Heart left ventricle (tissue), 16 donors: ENCODE results near the gene PPP1R26. TPM values are rescaled to one million over a fixed set of nuclear protein-coding genes. Genes with fewer than 3 reads are reported as not detected.

Experiments
- ATAC-seq, 4 donors: fragments of 200-7000 bp; cut with Tn5 transposase; one replicate each; pipeline ENCODE4 v1.9.1; 2020 to 2022; ENCODE audit warnings: moderate library complexity in 4 of 4, mild to moderate bottlenecking in 3 of 4, moderate number of reproducible peaks in 1 of 4
- DNase-seq, 5 donors: peaks; one replicate each; pipeline ENCODE4 v3.0.0-alpha.2; 2020
- H3K27ac ChIP-seq, 12 donors: fragments of 200-600 bp; sonication (generic) in 4 of 12; one replicate each; pipeline versions ENCODE4 v1.5.0 to v1.8.0; 2016 to 2022; ENCODE audit warnings: mild to moderate bottlenecking in 2 of 12
- H3K27me3 ChIP-seq, 9 donors: fragments of 200-600 bp; sonication (generic) in 2 of 9; one replicate each; pipeline versions ENCODE4 v1.5.1 to v1.8.0; 2016 to 2022; ENCODE audit warnings: mild to moderate bottlenecking in 3 of 9
- H3K36me3 ChIP-seq, 9 donors: fragments of 200-600 bp; sonication (generic) in 2 of 9; one replicate each; pipeline versions ENCODE4 v1.5.0 to v1.8.0; 2018 to 2022; ENCODE audit warnings: mild to moderate bottlenecking in 2 of 9
- H3K4me1 ChIP-seq, 12 donors: fragments of 200-600 bp; sonication (generic) in 4 of 12; one replicate each; pipeline versions ENCODE4 v1.5.0 to v1.8.0; 2016 to 2022; ENCODE audit warnings: mild to moderate bottlenecking in 3 of 12
- H3K4me3 ChIP-seq, 12 donors: fragments of 200-600 bp; sonication (generic) in 4 of 12; one replicate each; pipeline versions ENCODE4 v1.5.0 to v1.8.0; 2017 to 2022; ENCODE audit warnings: mild to moderate bottlenecking in 9 of 12, moderate library complexity in 4 of 12
- H3K9me3 ChIP-seq, 12 donors: fragments of 200-600 bp; sonication (generic) in 4 of 12; one replicate each; pipeline versions ENCODE4 v1.5.0 to v1.8.0; 2016 to 2022; ENCODE audit warnings: mild to moderate bottlenecking in 1 of 12
- POLR2A ChIP-seq, 2 donors: fragments of 450-650 bp; IDR thresholded peaks; one replicate each; pipeline ENCODE4 v1.6.1; 2017; ENCODE audit warnings: antibody characterized with exemption in 2 of 2, mild to moderate bottlenecking in 2 of 2, moderate library complexity in 2 of 2
- WGBS, 4 donors: extraction: QIAGEN DNeasy Blood & Tissue Kit in 2 of 4; methylation state at CpG; one replicate each; pipeline versions ENCODE4 v1.1.5 to v1.1.7; 2013 to 2018; 5-methylcytosine and 5-hydroxymethylcytosine counted together
- intact Hi-C, 10 donors: fragments of 100-400 bp; cut with DNase I; formaldehyde crosslinking; loops; one replicate each; pipeline versions ENCODE4 v1.11.1 to v1.14.2; 2022
- polyA plus RNA-seq, 2 donors: library from polyadenylated mRNA; stranded (reverse); fragments of 200-250 nt; gene quantifications; one replicate each; pipeline ENCODE4 v1.2.3, GENCODE V29; 2013
- total RNA-seq, 9 donors: library from RNA; depleted of rRNA in 2 of 9; stranded (reverse); fragments of >200 nt in 2 of 9; fragmentation: NEBNext Ultra II Directional in 3 of 9; extraction: Animal tissue kit (Norgen Biotek cat#: 25700) in 3 of 9; gene quantifications; one replicate each; pipeline versions ENCODE4 v1.1.0 to v1.2.4, GENCODE V29; 2016 to 2023
- TF ChIP-seq, protein P1 (sequence below), 12 donors: fragments of 200-600 bp; sonication (generic) in 4 of 12; IDR thresholded peaks; one replicate each; pipeline versions ENCODE4 v1.5.0 to v1.8.0; 2018 to 2022; ENCODE audit warnings: antibody characterized with exemption in 12 of 12, mild to moderate bottlenecking in 5 of 12
- donor health status: ischemic (EF 13 %, LVEDD 7.1; RV severe dilation, severe dysfunction).
- donor health status: healthy with polysubstance abuse.
- donor health status: DM: no; HTN: yes; CAD: no.
- donor health status: DM: no; HTN: no; CAD: no.
- donor health status: ischemic (EF 25% LVEDD 6.9; RV normal size, moderate dysfunction).
- donor health status: ischemic (EF 25% LVEDD 5.7; RV mildly dilated, moderate dysfunction).
- donor health status: healthy.
- donor health status: DM: yes; HTN: yes; CAD: no.
- donor health status: ischemic (EF 35%, LVEDD 5.7; RV mildly dilated, moderate dysfunction).
- donor health status: nonischemic (EF 11% LVEDD 7.7; RV severe dilation, severe dysfunction).
- donor health status: DM: yes; HTN: yes; CAD: no.
- donor health status: PGD.
- donor health status: ischemic (EF 29% LVEDD 5.4; RV normal size, mild dysfunction).
- donor health status: nonischemic (EF 23%, LVEDD 6.1; RV moderate dilation, normal function).

The PPP1R26 gene
- total and polyA plus RNA-seq, 11 donors, result 13.2 to 30.1 (median 19.3) TPM

DNA sequence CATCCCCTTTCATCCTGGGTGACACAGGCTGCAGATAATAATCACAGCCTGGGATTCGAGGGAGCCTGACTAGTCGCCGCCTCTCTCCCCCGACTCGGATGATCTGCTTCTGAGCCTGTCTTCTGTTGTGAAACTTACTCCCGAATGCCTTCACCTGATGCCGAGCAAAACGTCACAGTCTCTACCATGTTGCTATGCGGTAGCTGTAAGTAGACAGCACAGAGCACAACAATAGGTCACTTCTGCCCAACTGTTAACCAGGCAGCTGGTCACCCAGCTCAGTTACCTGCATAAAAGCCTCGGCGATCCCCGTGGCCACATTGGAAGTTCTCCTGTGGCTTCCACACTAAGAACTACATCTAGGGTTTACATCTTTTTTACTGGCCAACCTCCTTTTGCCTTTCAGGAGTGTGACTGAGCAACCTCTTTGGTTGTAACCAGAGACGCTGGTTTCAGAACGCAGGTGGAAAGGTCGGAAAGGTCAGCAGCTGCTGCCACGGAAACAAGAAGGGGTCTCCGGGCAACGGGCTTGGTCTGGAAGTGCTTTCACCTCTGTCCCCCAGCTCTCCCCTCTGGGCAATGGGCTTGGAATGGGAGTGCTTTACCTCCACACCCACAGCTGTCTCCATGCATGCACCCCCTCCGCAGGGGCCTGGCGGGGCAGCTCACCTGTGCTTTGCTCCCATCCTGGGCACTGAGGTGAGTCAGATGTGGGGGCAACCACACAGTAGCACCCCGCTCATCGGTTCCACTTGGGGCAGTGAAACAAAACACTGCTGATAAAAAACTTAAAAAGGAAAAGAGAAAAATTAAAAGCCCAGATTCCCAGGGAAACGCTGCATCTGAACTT lies 7.6 kb upstream of the PPP1R26 start:
- intact Hi-C loops, result no loop called here
- Histone ChIP-seq H3K9me3 (no peaks in the 10 kb centered on the region), H3K27ac (no peak overlapping the region), H3K36me3 (no peaks in the 10 kb centered on the region), H3K4me1 (peaks cover 0 to 14% (median 0%) of the 10 kb centered on the region in 12 donors), H3K27me3 (peaks cover 0 to 23% (median 0%) of the 10 kb centered on the region in 9 donors), H3K4me3 (no peak overlapping the region)
- TF ChIP-seq, protein P1, sequence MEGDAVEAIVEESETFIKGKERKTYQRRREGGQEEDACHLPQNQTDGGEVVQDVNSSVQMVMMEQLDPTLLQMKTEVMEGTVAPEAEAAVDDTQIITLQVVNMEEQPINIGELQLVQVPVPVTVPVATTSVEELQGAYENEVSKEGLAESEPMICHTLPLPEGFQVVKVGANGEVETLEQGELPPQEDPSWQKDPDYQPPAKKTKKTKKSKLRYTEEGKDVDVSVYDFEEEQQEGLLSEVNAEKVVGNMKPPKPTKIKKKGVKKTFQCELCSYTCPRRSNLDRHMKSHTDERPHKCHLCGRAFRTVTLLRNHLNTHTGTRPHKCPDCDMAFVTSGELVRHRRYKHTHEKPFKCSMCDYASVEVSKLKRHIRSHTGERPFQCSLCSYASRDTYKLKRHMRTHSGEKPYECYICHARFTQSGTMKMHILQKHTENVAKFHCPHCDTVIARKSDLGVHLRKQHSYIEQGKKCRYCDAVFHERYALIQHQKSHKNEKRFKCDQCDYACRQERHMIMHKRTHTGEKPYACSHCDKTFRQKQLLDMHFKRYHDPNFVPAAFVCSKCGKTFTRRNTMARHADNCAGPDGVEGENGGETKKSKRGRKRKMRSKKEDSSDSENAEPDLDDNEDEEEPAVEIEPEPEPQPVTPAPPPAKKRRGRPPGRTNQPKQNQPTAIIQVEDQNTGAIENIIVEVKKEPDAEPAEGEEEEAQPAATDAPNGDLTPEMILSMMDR (IDR thresholded peaks at IDR 0.05), result no peak
- TF ChIP-seq POLR2A (IDR thresholded peaks at IDR 0.05), result no peak
- ATAC-seq, result no peak
- 74 to 78% (median 74%) methylated on average over 22 to 23 of the region's 23 CpGs for WGBS, 4 donors
- no peak for DNase-seq

DNA sequence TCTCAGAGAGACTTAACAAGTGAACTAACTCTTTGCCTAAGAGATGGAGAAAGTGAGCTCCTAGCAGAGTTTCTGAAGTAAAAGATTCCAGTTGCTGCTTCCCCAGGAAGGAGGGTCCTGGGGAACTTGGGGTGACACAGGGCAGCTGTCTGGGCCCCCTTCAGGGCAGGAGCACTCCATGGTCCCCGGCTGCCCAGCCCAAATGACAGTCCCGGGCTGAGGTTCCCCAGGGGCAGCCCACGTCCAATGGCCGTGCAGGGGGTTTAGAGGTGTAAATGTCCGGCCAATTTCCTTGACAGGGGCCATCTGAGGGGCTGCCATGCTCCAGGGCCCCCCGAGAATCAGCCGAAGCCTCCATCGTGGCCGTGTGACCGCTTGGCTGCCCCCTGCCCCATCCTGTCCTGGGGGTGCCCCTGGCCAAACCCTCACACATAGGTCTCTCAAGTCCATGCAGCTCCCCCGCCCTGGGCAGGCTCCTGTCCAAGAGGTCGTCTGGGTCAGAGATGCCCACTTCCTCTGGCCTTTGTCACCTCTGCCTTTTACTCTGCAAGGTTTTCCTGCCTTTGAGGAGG lies 5.5 kb upstream of the PPP1R26 start:
- ATAC-seq, result no peak
- 71 to 80% (median 75%) methylated on average over 7 to 12 of the region's 12 CpGs for WGBS, 4 donors
- intact Hi-C loops, result no loop called here

DNA sequence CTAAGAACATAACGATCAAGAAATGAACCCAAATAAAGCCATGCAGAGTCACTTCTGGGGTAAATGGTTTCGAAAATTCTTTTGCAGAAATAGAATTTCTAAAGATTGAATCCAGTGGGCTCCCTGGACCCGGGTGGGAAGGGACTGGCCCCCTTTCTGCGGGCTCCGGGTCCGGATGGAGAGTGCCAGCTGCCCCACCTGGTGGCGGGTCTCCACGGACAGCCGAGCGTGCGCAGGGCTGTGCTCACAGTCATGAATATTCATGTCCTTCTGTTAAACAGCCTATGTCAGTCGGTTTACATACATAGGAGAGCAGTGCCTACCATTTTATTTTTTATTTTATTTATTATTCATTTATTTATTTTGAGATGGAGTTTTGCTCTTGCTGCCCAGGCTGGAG lies 4.7 kb upstream of the PPP1R26 start:
- no peaks in the 10 kb centered on the region for H3K9me3 ChIP-seq
- 19 to 26% (median 20%) methylated on average over 12 of the region's 12 CpGs for WGBS, 4 donors
- H3K27me3 ChIP-seq, result peaks cover 0 to 4% (median 0%) of the 10 kb centered on the region in 9 donors
- no peak overlapping the region for H3K27ac ChIP-seq
- no peak overlapping the region for H3K4me3 ChIP-seq
- H3K4me1 ChIP-seq, result peaks cover 0 to 10% (median 7%) of the 10 kb centered on the region in 12 donors
- intact Hi-C loops, result no loop called here
- no peaks in the 10 kb centered on the region for H3K36me3 ChIP-seq
- TF ChIP-seq, protein P1 (IDR thresholded peaks at IDR 0.05), result peak in 7 of 12 donors; percentile 13 to 47 (median 35)
- no peak for TF ChIP-seq POLR2A (IDR thresholded peaks at IDR 0.05)
- ATAC-seq, result no peak
- DNase-seq, result no peak

More for the DNA sequence above, 5.5 kb upstream of the PPP1R26 start:
- no peak for TF ChIP-seq POLR2A (IDR thresholded peaks at IDR 0.05)
- TF ChIP-seq, protein P1 (IDR thresholded peaks at IDR 0.05), result no peak
- DNase-seq, result no peak
- peaks cover 0 to 7% (median 0%) of the 10 kb centered on the region in 9 donors for H3K27me3 ChIP-seq
- no peak overlapping the region for H3K27ac ChIP-seq
- no peaks in the 10 kb centered on the region for H3K9me3 ChIP-seq
- no peak overlapping the region for H3K4me3 ChIP-seq
- H3K36me3 ChIP-seq, result no peaks in the 10 kb centered on the region
- H3K4me1 ChIP-seq, result peaks cover 0 to 12% (median 7%) of the 10 kb centered on the region in 12 donors
